ENCODE measurements around the gene MUC6.

- TF ChIP-seq CTCF (IDR thresholded peaks at IDR 0.05) (no peak), POLR2AphosphoS5 (IDR thresholded peaks at IDR 0.05; ENCODE audit: low read depth, low read length) (no peak), TCF7L2 (IDR thresholded peaks at IDR 0.05; ENCODE audit: low read depth, low read length) (no peak), SIN3A (IDR thresholded peaks at IDR 0.05; ENCODE audit: borderline replicate concordance, insufficient read depth, low read depth, low read length) (no peak), REST (IDR thresholded peaks at IDR 0.05; ENCODE audit: insufficient read depth in 1 of 2, low read depth in 2 of 2, low read length in 1 of 2) (no peak)
Observed at GRCh38 chr11:963852-964251, 72.7 kb downstream of the MUC6 start.
